Measurements from ENCODE around the gene JPH3.
A peak's percentile ranks its signal among the peaks of the same experiment; 100 is the strongest.
"Not testable (repeated sequence)": the region's sequence is repeated elsewhere in the genome, so short reads cannot be mapped to it uniquely, and the experiment has no call there.

JPH3 gene

DNA sequence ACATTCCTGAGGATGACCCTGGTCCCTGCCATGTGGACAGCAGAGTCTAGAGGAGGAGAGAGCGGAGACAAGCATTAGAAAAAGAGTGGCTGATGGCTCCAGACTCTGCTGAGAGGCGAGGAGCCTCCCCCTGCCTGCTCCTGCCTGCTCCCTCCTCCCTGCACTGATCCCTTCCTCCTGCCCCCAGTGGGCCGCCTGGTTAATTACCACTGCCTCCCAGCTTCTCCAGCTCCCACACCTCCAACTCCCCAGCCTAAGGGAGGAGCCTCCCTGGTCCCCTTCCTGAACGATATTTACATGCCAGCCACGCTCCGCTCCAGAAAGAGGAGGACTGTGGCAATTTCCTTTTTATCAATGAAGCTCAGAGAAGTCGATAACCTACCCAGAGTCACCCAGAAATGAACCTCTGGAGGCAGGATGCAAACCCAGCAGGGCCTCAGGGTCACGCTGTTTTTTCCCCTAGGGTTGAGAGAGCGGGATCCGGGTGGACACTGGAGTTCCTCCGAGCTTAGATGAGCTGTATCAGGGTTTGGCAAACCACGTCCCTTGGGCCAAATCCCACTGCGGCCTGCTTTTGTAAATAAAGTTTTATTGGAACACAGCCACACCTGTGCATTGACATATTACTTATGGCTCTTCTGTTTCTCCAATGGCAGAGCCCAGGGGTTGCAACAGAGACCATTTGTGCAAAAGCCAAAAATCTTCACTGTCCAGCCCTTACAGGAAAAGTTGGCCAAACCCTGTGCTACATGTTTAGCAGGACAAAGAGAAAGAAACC lies 27.1 kb upstream of the JPH3 start:
- DNase-seq: no peak

DNA sequence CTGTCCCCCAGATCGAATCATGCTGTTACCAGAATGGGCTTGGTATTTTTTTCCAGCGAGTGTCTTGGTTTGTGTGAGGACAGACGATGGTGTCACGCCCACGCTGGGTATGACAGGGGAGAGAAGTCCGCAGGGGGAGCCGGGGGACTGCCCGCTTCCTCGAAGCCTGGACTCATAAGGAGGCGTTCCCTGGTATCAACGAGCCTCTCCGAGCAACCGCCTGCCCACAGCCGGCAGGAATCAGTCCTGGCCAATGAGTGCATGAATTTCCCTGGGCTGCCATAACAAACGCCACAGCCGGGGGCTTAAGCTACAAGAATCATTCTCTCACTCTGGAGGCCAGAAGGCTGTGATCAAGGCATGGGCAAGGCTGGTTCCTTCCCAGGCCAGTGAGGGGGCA lies 26.1 kb upstream of the JPH3 start:
- no peak for DNase-seq

DNA sequence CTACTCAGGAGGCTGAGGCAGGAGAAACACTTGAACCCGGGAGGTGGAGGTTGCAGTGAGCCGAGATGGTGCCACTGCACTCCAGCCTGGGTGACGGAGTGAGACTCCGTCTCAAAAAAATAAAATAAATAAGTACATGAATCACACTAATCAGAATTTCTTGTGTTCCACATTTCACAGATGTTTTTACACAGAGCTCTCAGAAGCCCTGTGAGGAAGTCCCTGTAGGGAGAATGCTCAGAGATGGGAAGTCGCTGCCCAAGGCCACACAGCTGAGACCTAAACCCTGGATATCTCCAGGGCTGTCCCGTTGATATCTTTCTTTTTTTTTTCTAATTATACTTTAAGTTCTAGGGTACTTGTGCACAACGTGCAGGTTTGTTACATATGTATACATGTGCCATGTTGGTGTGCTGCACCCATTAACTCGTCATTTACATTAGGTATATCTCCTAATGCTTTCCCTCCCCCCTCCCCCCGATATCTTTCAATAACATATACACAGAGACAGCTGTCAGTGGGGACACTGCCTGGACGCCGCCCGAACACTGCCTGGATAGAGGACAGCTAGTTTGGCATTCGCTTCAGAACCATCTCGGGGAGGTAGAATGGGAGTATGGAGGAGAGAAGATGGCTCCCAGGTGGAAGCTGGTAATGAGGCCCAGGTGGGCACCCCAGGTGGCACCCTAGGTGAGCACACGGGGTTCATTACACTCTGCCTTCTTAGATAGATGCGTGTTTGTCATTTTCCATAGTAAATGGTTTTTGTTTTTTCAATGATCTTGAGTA lies 24.0 kb upstream of the JPH3 start:
- not testable (repeated sequence) for DNase-seq

DNA sequence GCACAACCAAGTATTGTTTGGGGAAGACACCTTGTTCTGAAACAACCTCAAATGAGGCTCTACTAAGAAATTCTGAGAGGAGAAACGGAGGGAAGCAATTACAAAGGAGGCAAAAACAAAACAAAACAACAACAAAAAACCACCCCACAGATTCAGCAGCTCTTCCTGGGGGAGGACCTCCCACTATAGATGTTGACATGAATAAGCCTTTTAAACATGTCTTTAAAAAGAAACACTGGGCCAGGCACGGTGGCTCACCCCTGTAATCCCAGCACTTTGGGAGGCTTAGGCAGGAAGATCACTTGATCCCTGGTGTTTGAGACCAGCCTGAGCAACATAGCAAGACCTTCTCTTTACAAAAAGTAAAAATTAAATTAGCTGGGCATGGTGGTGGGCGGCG lies 22.6 kb upstream of the JPH3 start:
- DNase-seq: no peak

DNA sequence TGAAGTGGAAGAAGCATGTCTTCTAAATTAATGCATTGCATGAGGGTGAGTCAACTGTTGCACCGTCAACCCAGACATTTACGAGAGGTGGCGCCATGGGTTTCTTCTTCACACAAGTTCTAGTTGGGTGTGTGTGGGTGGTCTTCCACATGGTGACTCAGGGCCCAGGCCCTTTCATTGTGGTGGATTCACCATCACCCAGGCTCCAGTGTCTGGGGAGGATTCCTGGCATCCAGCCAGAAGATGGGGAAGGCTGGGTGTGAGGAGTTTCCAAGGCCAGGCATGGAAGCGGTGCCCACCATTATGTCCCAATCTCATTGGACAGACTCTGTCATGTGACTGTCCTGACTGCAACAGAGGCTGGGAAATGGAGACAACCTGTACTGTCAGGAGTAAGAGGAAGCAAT lies 21.4 kb upstream of the JPH3 start:
- peak; percentile 30 for DNase-seq

DNA sequence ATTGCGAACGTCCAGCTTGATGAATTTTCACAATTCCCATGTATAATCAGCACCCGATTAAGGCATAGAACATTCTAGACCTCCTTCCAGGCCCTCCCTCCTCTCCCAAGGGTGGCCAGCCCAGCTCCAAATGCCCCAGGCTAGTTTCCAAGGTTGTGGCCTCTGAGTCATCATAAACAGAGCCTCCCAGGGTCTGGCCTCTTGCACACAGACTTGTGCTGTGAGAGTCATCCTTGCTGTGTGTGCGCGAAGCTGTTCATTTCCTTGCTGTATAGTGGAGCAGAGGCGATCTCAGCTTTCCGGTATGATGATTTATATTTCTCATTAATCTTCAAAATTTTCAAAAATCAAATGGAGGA lies 20.5 kb upstream of the JPH3 start:
- no peak for DNase-seq

DNA sequence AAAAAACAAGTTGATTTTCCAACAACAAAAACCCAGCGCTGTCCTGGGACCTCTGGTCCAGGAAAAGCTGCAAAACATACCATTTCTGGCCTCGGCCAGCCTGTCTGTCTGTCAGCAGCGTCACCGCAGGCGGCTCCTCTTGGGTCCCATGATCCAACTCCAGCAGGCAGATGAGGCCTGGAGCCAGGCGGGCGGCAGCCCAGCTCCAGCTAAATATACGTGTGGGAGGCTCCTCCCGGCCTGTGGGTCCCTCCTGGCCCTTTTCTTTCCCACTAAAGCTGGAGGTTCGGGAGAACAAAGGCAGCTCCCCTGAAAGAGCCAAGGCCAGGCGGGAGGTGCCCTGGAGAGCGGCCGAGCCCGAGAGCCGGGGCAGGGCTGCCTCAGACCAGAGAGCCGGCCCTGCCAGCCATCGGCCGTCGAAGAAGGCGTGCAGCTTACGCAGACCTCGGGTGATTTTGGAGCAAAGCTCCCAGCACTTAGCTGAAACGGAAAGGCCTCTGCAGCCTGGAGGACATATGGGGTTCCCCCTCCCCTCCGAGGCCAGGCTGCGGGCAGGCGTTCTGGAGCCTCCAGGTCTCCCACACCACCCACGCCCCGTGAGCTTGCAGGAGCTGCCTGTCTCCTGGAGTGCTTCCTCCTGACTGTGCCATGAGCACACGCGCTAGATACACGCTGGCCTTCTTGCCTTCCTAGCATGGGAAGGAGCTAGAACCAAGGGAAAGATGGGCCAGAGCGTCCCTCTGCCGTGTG lies 19.9 kb upstream of the JPH3 start:
- no peak for DNase-seq

DNA sequence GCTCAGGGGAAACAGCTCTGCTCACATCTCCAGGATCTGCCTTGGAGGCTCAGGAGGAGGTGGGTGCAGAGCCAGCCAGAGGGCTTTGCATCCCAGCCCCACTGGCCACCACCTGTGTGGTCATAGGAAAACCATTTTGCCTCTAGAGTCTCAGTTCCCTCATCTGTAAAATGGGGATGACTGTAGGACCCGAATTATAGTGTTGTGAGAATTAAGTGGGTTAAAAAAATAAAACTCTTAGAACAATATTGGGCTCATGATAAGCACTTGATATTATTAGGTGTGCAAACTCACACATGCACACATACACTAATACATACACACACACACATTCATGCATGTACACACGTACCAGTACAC lies 19.4 kb upstream of the JPH3 start:
- no peak for DNase-seq

DNA sequence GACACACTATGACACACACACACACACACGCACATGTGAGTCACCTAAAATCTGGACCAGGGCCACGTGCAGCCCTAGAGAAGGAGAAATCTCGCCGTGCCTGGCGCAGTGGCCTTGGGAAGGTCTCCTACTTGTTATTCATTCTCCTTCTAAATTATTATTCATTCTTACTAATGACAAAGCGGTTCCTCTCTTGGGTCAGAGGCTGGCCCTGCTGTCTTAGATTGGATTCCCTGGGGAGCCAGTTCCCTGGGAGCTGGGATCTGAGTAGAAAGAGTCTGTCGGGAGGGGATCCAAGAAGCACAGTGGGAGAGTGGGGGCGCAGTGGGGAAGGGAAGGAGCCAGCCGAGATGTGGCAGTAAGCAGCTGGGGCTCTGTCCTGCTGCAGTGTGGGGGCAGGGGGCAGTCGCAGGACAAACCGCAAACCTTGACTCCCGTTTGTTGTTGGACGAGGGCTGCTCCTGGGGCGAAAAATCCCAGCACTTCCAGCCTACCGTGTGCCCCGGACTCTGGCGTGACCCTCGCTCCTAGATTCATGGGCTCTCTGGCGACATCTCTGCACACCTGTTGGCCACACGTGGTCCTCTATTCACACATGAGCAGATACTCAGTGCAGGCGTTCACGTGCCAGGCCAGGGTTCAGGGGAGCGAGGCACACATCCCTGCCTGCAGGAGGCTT lies 18.7 kb upstream of the JPH3 start:
- DNase-seq: no peak

DNA sequence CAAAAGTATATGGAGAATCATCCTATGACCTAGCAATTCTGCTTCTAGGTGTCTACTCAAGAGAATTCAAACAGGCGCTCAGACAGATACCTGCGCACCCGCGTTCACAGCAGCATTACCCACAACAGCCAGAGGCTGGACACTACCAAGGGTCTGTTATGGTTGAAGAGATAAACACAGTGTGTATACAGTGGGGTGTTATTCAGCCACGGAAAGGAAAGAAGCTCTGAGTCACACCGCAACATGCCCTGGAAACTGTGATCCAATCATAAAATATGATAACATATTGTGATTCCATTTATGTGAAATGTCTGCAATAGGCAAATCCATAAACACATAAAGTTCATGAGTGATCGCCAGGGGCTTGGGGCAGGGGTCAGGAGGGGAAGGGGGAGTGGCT lies 18.0 kb upstream of the JPH3 start:
- no peak for DNase-seq

DNA sequence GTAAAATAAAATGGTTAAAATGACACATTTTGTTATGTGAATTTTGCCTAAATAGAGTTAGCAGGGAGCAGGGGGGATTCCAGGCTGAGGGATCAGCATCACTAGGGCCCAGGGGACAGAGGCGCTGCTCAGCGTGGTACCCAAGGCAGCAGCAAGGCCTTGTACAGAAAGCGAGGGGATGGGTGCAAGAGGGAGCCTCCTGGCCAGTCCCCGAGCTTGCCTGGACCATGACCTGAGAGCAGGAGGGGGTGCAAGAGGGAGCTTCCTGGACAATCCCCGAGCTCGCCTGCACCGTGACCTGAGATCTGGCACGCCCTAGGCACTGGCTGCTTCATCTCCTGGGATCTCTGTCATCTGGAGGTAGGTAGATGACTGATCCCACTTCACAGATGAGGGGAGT lies 17.3 kb upstream of the JPH3 start:
- DNase-seq: no peak

DNA sequence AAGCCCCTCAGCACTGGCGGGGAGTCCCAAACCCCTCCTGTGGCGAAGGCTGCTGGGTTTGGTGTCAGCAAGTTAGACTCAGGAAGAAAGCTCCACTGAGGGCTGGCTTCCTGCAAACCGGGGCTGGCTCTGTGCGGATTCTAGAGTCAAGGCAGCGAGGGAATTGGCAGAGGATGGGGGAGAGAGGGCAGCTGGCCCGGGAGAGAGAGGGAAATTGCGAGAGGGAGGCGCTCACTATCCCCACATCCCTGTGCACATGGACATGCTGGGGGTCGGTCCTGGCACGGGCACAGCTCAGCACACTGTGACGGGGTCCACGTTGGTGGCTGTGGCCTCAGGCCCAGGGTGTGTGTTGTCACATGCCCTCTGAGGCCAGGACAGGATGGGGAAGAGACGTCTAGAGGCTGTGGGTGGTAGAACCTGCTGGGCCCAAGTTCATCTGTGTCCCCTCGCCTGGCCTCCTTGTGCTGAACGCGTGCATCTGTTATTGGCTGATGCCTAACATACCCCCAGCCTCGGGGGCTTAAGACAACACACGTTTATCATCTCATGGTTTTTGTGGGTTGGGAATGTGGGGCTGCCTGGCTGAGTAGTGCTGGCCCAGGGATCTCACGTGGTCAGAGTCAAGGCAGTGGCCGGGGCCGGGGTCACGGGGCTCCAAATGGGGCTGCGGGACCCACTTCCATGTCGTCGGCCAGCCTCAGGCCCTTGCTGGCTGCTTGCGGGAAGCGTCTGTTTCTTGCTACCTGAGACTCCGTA lies 16.7 kb upstream of the JPH3 start:
- DNase-seq: no peak

DNA sequence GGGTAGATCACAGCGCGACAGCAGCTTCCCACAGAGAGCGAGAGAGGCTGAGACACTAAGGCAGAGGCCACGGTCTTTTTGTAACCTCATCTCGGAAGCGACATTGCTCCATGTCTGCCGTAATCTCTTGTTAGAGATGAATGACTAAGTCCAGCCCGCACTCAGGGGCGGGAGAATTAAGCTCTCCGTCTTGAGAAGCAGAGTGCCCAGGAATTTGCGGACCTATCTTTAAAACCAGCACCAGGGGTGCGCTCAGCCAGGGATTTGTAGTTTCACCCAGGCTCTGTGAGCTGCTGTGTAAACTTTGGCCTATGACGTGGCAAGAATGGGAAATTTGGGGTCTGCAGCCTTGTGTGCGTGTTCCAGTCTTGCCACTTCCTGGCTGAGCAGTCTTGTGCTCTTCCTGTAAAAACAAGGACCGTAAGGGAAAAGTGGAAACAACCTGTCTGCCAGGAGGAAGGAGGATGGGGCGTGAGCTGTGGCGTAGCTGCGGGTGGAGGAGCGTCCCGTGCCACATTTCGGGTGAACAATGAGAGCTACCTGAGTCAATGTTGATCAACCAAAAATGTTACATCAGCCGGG lies 16.0 kb upstream of the JPH3 start:
- DNase-seq: no peak

DNA sequence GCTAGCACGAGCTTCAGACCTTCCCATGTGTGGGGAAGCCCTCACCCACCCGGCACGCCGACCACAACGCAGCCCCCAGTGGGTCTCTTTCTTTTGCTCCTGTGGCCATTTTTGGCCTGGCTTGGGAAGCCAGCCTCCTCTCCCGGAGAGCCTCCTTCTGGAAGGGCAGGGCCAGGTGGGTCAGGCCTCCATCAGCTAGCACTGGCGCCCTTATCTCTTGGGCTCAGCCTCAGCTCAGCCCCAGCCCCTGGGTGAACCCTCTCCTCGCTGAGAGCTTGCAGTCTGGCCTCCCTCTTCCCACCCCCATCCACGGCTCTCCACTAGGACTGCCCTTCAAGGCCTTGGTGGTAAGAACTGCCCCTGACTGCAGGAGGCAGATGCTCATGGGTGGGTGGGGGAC lies 14.7 kb upstream of the JPH3 start:
- DNase-seq: no peak

DNA sequence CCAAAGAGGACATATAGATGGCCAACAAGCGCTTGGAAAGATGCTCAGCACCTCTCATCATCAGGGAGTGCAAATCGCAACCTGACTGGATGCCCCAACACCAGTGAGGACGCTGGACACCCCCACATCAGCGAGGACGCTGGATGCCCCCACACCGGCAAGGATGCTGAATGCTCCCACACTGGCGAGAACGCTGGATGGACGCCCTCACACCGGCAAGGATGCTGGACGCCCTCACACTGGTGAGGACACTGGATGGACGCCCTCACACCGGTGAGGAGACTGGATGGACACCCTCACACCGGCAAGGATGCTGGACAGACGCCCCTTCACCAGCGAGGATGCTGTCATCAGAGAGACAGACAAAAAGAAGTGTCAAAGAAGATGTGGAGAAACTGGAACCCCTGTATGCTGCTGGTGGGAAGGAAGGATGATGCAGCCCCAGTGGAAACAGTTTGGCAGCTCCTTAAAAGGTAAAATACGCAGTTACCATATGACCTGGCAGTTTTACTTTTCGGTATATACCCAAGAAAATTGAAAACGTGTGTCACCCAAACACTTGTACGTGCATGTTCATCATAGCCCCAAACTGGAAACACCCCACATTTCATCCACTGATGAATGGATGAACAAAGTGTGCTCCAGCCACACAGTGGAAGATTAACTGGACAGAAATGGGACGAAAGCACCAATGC lies 10.1 kb upstream of the JPH3 start:
- no peak for DNase-seq

DNA sequence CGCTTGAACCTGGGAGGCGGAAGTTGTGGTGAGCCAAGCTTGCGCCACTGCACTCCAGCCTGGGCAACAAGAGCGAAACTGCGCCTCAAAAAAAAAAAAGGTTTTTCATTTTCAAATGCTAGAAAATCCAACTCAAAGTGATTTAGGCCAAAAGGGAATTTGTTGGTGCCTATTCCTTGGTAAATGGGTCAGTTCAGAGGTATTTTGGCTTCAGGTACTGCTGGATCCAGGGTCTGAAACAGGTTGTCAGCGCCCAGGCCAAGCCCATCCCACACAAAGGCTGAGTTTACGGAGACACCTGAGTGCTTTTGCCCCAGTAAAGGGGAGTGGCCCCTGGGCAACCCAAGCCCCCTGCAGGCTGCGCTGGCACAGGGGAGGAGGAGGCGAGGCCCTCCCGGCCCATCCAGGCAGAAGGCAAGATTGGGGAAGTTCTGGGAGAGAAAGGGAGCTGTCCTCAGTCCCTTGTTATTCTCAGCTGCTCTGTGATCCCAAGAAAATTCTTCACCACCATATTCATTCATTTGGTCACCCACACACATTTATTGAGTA lies 8.5 kb upstream of the JPH3 start:
- DNase-seq: no peak

DNA sequence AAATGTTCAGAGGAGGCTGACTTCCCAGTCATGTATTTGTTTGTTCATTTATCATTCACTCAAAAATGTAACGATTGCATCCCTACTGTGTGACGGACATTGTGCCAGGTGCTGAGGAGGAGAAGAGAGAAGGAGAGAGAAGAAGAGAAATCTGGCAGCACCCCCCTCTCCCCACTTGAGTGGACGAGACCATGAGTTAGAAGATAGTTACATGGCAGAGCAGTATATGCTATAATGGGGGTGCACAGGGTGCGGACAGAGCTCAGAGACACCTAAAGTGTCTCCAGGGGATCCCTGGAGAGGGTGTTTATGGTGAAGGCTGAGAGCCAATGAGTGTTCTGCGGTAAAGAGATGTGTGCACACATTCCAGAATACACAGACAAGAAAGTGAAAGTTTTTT lies 6.6 kb upstream of the JPH3 start:
- DNase-seq: no peak

DNA sequence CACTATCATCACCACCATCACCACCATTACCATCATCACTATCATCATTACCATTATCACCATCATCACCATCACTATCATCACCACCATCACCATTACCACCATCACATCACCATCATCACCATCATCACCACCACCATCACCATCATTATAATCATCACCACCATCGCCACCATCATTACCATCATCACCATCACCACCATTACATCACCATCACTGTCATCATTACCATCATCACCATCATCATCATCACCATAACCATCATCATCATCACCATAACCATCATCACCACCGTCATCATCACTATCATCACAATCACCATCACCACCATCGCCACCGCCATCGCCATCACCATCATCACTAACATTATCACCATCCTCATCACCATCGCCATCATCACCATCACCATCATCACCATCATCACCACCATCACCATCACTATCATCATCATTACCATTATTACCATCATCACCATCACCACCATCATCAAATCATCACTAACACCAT lies 4.9 kb upstream of the JPH3 start:
- DNase-seq: no peak

DNA sequence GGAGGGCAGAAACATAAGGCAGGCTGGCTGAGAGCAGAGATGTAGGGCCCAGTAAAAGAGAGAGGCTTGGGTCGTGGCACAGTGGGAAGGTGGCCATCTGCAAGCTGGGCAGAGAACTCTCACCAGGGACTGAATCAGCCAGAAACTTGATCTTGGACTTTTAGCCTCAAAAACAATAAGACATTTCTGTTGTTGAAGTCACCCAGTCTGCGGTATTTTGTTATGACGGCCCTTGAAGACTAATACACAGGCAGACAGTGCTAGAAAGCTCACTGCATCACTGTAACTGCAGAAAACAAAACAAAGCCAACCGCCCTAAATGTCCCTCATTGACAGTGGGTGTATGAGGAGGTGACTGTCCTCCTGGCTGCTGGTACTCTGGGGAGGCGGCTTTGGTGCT lies 3.9 kb upstream of the JPH3 start:
- DNase-seq: no peak

DNA sequence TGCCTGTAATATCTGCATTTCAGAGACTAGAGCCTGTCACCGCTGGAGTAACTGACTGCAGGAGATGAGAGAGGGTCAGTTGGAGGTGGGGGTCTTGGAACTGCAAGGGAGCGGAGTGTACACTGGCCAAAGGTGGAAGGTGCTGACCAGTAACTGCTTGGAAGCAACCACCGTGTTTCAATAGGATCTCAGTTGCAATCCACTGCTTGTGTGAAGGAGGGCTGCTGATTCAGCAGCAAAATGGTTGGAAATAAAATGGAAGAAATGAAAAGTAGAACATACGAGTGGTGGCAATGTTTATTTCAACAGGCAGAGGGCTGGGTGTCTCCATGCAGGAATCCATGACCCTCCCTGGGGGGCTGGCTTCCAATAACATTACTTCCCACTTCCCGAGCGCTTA lies 2.1 kb upstream of the JPH3 start:
- no peak for DNase-seq

DNA sequence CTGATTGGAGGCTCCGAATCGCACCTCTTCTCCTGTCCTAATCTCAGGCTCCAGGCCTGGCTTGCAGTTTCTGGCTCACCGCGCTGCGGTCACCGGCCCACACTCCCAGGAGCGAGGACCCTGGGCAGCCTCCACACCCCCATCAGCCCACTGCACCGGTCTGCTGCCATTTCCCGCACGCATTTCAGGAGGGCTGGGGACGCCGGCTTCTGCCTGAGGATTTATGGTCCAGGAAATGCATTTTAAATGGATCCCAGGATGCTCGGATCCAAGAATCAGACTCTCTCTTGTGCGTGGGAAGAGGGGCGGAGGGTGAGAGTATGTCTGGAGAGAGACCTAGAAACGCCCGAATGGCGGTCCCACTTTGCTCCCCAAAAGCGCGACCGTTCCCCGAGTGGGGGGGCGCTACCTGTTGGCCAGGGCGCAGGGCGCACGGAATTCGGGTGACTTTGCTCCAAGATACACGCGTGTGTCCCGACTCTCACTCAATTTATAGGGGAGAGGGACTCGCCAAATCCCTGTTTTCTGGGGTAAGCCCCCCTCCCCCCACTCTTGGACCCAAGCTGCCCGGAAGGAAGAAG lies 817 bp upstream of the JPH3 start:
- DNase-seq: no peak
